ENCODE results near the gene NFKB2.

Gene NFKB2

GRCh38 chr10:102408728-102409603 lies 13.5 kb downstream of the NFKB2 start:
- no peak for DNase-seq (ENCODE audit: low spot score)

DNA sequence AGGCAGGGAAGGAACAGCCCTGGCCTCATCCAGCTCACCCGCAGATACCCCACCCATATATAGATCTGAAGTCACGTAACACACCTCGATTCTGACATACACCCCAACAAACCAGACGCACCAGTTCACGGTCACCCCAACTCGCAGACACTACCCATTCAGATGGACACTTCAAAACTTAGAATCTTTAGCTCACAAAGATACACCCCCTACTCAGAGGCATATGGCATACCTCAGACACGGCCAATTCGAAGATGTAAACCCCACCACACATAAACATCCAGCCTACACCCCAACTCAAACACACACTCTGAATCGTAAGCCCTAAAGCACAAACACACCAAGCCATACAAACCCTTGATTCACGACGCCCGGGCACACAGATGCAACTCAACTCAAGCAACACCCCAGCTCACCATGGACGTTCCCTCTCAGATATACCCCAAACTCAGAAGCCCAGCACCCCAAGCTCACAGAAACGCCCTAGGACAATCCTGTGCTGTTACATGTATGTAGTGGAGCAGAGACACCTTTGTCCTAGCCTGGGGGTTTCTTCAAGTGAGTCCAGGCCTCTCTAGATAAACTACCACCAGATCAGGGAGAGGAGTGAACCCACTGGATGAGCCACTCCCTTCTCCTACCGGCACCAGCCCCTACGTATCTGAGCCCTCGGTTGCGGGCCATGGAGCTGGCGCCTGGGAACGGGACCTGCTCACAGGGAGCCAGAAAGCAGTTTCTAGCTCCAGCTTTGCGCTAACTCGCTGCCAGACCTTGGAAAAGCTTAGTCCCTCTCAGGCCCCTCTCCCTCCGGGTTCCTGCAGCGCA lies 14.3 kb downstream of the NFKB2 start:
- no peak for DNase-seq (ENCODE audit: low spot score)

GRCh38 chr10:102410429-102411073 lies 15.0 kb downstream of the NFKB2 start:
- no peak for DNase-seq (ENCODE audit: low spot score)

- no peak for DNase-seq (ENCODE audit: low spot score)
These were observed 16.1 kb downstream of the NFKB2 start for GRCh38 chr10:102411341-102412255.

- DNase-seq (ENCODE audit: low spot score): no peak
These were observed 16.8 kb downstream of the NFKB2 start for GRCh38 chr10:102412293-102412692.

GRCh38 chr10:102413053-102413705 lies 17.7 kb downstream of the NFKB2 start:
- DNase-seq (ENCODE audit: low spot score): no peak

GRCh38 chr10:102413806-102414561 lies 18.5 kb downstream of the NFKB2 start:
- no peak for DNase-seq (ENCODE audit: low spot score)

DNA sequence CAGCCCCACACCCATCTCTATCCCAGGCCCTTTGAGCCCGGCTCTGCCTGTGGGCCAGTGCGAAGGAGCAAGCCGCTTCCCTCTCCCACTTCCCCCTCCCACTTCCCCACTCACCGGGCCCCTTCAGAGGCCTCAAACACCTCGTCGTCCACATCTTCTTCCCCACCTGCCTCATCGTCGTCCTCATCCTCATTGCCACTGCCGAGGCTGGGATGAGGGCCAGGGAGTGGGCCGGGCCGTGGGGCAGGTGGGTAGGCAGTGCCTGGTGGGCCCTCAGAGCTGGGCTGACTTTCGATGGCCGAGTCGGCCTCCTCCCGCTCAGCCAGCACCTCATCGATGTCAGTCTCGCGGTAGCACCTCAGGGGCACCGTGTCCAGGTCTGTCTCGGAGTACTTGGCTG lies 19.2 kb downstream of the NFKB2 start:
- DNase-seq (ENCODE audit: low spot score): no peak

- DNase-seq (ENCODE audit: low spot score): no peak
These were observed 20.8 kb downstream of the NFKB2 start for GRCh38 chr10:102416283-102416682.

- no peak for DNase-seq (ENCODE audit: low spot score)
These were observed 21.2 kb downstream of the NFKB2 start for GRCh38 chr10:102416695-102417094.

- DNase-seq (ENCODE audit: low spot score): no peak
These were observed 23.2 kb downstream of the NFKB2 start, which contains the start of gene PSD for GRCh38 chr10:102418622-102419268. Gene PSD (minus strand): TSS chr10:102418785. CDS start chr10:102417038, 1,747 bp downstream.

GRCh38 chr10:102419269-102420180 lies 24.0 kb downstream of the NFKB2 start:
- peak; percentile 80 for DNase-seq (ENCODE audit: low spot score)

DNA sequence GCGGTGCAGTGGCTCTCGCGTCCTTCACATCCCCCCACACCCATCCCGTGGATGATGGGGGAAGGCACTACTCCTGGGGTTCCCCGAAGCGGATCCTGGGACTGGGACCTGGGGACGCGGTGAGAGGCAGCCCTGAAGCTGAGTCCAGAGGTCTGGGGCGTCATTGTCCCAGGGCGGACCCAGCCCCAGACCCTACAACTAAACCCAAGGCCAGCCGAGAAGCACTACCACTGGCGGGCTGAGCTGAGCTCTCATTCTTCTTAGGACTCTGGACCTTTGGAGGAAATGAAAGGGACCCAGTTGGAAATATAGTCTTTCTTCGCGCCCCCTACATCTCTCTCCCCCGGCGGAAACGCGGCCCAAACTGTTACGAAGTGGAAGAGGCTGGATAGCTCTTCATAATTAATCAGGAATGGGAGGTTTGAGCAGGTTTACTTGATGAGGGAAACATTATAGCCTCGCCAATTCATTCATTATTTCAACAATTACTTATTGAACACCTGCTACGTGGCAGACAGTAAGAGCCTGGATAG lies 24.7 kb downstream of the NFKB2 start:
- DNase-seq (ENCODE audit: low spot score): no peak

- peak; percentile 91 for DNase-seq (ENCODE audit: low spot score)
These were observed 25.4 kb downstream of the NFKB2 start, which contains the start of gene FBXL15 for GRCh38 chr10:102420714-102421506. Gene FBXL15 (plus strand): TSS chr10:102420836. CDS start chr10:102421130, 294 bp downstream.

DNA sequence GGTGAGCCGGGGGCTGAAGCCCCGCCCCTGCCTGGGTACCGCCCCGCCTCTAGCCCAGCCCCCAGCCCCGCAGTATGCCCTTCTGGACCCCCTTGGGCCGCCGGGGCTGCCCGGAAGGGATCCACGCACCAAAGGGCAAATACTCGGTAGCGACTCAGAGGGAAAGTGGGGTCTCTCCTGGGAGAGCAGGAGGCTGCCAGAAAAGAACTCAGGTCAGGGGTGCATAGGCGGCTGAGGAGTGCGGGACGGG lies 25.9 kb downstream of the NFKB2 start:
- DNase-seq (ENCODE audit: low spot score): no peak

GRCh38 chr10:102421757-102422512 lies 26.4 kb downstream of the NFKB2 start:
- DNase-seq (ENCODE audit: low spot score): no peak

All from HuH-7 (cell line).